ENCODE results near the gene IARS2.
"Not testable (repeated sequence)": the region's sequence is repeated elsewhere in the genome, so short reads cannot be mapped to it uniquely, and the experiment has no call there.

IARS2 gene

DNA sequence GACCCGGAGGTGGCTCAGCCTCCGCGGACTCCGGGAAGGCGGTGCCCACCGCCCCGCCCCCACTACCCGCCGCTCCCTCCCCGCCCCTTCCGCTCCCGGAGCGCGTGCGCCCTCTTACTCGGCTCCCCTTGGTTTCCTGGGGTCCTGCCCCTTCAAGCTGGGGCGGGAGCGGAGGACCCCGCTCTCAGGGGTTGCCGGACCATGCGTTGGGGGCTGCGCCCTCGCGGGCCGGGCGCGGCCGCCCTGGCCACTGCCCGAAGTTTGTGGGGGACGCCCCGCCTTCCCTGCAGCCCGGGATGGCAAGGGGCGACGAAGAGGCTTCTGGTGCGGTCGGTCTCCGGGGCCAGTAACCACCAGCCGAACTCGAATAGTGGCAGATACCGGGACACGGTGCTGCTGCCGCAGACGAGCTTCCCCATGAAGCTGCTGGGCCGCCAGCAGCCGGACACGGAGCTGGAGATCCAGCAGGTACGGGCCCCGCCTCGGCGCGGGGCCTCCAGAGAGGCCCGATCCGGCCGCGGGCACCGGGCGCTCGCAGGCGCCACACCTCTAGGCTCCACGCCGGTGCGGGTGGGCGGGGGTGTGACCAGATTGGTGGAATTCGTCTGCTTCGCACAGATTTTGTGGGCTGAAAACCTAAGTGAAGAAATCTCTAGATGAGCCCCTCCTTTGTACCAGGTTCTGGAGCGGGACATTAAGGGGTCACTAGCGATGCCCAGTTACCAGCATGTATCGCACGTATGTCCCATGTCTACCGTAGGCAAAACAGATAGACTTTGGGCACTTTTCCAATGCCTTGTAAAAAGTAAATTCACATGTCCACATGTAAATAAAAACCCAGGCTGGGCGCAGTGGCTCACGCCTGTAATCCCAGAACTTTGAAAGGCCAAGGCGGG is at the start of gene IARS2:
Gene IARS2 (plus strand): TSS at position 117 of the 896 bp plus-strand sequence. CDS start 85 bp downstream, at position 202.
- peak; percentile 85 for DNase-seq (ENCODE audit: low spot score)

DNA sequence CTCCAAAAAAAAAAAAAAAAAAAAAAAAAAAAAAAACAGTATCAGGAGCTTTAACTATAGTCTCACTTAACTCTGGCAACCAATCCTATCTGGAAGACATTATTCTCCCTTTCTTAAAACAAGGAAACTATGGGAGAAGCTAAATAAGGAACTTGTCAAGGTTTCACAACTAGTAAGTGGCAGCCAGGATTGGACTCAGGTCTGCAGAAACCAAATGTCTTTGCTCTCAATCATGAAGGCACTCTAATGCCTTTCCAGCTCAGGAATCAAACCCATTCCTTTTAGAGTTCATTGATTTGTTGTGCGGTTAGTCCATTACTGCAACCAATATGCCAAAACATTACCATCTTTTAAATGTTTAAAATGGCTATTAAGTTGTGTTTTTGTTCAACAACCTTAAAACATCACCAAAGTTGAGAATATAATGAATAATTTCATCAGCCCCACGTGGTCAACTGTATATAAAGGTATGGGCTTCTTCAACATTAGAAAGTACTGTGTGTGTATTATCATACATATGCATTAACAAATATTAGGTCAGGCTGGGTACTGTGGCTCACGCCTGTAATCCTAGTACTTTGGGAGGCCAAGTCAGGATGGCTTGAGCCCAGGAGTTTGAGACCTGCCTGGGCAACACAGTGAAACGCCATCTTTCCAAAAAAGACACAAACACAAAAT is 49.1 kb upstream of the IARS2 start:
- no peak for DNase-seq (ENCODE audit: low spot score)

- no peak for DNase-seq (ENCODE audit: low spot score)
Measured at GRCh38 chr1:220045356-220046051, 48.4 kb upstream of the IARS2 start.

DNA sequence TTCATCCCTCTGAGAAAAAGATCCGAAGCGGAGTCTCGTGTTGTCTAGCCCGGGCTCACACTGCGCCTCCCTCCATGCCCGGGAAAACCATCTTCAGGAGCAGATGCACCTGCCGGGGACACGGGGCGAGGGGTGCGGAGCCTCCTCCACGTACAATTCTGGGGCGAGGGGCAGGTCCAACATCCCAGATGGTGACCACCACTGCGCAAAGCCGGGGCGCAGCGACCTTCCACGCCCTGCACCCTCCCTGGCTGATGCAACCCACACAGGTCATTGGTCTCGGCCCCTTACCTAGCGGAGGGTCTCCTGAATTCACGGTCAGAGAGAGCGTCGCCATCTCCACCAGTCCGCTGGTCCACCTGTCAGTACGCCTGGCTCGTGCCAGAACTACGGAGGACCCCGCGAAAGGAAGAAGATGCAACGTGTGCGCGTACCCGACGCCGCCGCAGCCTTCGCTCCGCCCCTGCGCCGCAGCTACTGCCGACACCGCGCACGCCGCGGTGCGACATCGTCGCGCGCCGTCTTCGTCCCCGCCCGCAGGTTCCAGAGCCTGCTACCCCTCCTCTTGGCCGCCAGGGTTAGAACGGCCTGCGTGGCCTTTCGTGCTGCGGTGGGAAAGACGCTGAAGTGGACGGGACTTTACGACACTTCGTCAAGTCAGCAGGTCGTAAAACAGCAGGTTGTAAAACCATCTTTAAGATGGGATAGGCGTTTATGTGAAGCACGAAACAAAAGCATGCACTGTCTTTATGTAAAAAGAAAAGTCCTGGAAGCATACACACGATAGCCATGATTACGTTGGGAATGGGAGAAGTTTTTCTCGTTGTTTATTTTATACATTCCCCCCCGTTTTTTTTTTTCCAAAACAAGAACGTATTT is 47.6 kb upstream of the IARS2 start, which contains the start of gene EPRS1:
Gene EPRS1 (minus strand): TSS at position 454 of the 879 bp plus-strand sequence. CDS start 117 bp downstream, at position 337.
- peak; percentile 96 for DNase-seq (ENCODE audit: low spot score)

GRCh38 chr1:220056374-220056773 is 37.6 kb upstream of the IARS2 start:
- no peak for DNase-seq (ENCODE audit: low spot score)

DNA sequence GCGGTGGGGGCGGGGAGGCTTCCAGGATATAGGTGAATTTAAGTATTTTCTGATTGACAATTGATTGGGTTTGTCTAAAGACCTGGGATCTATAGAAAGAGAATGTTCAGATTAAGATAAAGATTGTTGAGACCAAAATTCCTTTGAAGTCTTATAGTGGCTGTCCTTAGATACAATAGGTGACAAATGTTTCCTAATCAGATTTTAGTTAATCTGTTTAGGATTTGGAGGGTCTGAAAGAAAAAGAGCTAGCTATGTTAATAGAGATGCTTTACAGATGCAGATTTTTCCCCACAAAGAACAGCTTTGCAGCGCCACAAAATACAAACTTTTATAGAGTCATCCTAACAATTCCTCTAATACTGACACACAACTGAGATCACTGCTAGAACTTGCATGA is 33.1 kb upstream of the IARS2 start:
- no peak for DNase-seq (ENCODE audit: low spot score)

- no peak for DNase-seq (ENCODE audit: low spot score)
Measured at GRCh38 chr1:220062629-220063028, 31.3 kb upstream of the IARS2 start.

DNA sequence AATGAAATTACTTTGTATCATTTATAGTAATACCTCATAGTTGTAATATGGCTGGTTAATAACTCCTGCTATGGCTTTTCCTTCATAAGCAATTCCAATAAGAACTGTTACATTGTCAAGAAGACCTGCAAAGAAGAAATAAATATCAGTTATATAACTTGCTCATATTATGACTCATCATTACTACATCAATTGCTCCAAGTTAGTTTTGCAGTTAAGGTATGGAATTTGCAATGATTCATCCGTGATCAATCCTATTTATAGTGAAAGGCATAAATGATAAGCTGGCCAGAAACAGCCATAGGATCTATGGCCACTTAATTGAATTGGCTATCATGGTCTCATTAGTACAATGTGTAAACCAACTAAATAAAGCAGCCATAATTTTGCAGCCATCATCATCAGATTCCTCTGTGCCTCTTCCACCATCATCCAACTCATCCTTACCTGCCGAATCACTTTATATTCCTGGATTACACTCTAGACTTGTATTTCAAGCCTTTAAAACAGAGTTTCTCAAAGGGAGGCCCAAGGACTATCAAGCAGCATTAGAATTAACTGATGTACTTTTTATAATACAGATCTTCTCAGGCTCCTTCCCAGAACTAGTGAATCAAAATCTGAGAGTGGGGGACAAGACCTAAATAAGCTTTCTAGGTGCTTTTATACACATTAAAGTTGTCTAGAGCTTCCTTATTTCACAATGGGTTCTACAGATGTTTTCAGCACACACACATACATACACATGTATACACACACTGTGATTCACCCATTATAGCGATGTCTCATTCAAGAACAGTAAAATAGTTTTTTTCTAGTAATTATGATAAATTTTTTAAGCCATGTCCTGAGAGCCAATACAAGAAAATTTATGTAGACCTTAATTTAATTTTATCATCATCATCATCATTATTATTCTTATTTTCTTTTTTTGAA is 26.4 kb upstream of the IARS2 start:
- no peak for DNase-seq (ENCODE audit: low spot score)

- DNase-seq (ENCODE audit: low spot score): no peak
Measured at GRCh38 chr1:220076861-220077762, 16.8 kb upstream of the IARS2 start.

- DNase-seq (ENCODE audit: low spot score): no peak
Measured at GRCh38 chr1:220077887-220078286, 16.0 kb upstream of the IARS2 start.

DNA sequence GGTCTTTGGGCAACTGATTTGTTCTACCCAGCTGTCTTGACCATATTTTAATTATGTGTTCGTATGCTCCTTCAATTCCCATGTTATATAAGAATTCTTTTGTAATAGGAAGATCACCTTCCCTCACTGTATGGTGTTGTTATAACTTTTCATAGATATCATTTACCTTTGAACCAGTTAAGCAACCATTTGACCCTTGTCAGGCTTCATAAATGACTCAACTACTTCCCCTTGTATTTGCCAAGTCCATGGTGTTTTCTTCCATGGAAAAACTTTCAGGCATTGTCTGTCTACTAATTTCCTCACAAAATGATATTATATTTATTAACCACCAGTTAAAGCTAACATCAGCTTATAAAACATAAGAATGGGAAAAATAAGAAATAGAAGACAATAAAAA is 9.5 kb upstream of the IARS2 start:
- peak; percentile 30 for DNase-seq (ENCODE audit: low spot score)

DNA sequence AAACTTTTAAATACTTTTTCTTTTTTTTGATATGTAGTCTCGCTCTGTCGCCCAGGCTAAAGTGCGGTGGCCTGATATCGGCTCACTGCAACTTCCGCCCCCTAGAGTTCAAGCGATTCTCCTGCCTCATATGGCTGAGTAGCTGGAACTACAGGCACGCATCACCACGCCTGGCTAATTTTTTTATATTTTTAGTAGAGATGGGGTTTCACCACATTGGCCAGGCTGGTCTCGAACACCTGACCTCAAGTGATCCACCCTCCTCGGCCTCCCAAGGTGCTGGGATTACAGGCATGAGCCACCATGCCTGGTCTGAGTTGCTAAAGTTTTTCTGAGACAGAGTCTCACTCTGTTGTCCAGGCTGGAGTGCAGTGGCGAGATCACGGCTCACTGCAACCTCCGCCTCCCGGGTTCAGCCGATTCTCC is 7.7 kb upstream of the IARS2 start:
- DNase-seq (ENCODE audit: low spot score): not testable (repeated sequence)

- peak; percentile 95 for DNase-seq (ENCODE audit: low spot score)
Measured at GRCh38 chr1:220089650-220090556, 4.0 kb upstream of the IARS2 start, which contains the start of gene BPNT1. BPNT1 (minus strand) TSS chr1:220089788; CDS start chr1:220079846, 9,942 bp downstream.

GRCh38 chr1:220092694-220093093 is 1.2 kb upstream of the IARS2 start:
- DNase-seq (ENCODE audit: low spot score): no peak

- DNase-seq (ENCODE audit: low spot score): no peak
Measured at GRCh38 chr1:220093361-220094015, 444 bp upstream of the IARS2 start.

- DNase-seq (ENCODE audit: low spot score): no peak
Measured at GRCh38 chr1:220099826-220100225, 5.9 kb downstream of the IARS2 start.

DNA sequence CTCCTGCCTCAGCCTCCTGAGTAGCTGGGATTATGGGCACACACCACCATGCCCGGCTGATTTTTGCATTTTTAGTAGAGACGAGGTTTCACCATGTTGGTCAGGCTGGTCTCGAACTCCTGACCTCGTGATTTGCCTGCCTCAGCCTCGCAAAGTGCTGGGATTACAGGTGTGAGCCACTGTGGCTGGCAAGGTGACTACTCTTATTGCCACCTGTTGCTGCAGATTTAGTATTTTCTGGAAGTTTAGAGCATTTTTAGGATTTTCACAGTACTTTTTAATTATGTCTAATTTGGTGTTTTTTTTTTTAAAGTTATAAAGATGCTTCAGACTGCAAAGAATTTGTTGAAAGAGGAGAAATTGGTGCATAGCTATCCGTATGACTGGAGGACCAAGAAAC is 16.5 kb downstream of the IARS2 start:
- not testable (repeated sequence) for DNase-seq (ENCODE audit: low spot score)
